Inferior parietal cortex (tissue), 1 donor: ENCODE measurements around the gene SERP1.

Experiments
- DNase-seq: peaks from one replicate; pipeline ENCODE4 v3.0.0-alpha.2; 2016; ENCODE audit errors: extremely low spot score

Gene SERP1

DNA sequence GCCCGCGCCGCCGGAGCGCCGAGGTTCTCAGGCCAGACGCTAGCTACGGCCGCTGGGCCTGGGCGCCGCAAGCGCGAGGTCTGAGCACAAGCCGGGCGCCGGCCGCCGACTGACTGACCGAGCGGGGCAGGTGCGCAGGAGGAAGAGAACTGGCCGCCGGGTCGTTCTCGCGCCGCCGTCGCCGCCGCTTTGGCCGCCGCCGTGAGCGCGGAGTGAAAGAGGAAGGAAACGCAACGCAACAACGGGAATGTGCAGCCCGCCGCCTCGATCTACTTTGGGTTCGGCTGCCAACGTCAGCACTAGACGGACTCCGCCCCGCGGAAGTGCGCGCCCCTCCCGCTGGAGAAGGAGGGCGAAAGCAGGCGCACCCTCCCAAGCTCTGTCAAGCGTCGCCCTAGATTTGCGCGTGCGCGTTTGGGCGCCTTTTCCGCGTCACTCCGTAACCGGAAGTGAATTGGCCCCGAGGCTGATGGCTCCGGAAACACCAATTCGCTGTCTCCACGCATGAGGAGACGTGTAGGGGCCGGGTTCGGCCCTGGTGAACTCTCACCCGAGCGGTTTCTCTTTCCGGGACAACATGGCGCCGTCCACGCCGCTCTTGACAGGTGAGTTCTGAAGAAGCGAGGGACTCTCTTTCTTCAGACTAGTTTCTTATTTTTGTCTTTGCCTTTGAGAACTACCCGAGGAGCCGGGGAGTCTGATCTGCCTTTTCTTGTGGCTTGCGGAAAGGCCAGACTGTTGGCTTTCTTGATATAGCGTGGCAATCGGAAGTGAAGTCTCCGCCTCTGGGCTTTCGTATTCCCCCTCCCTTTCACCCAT lies at the start of gene SERP1, which contains the start of gene EIF2A:
Gene SERP1 (minus strand): TSS at position 271 of the 819 bp plus-strand sequence. CDS start 361 bp downstream, outside the sequence.
Gene EIF2A (plus strand): TSS at position 562 of the 819 bp plus-strand sequence. CDS start 16 bp downstream, at position 578.
- peak; percentile 100 for DNase-seq

DNA sequence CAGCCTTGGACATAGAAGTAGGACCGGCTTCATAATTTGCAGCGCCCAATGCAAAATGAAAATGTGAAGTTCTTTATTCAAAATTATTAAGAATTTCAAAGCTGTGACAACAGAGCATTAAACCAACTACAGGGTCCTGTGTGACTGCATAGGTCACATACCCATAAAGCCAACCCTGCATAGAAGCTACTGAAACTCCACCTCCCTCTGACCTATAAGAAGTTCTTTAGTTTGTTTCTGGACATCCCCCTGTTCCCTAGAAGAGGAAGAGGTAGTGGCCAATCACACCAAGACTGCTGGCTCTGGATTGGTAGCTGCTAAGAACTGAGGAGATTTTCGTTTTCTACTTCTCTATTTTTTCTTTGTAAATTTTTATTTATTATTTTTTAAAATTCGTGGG lies 47.9 kb upstream of the SERP1 start:
- DNase-seq, result no peak

DNA sequence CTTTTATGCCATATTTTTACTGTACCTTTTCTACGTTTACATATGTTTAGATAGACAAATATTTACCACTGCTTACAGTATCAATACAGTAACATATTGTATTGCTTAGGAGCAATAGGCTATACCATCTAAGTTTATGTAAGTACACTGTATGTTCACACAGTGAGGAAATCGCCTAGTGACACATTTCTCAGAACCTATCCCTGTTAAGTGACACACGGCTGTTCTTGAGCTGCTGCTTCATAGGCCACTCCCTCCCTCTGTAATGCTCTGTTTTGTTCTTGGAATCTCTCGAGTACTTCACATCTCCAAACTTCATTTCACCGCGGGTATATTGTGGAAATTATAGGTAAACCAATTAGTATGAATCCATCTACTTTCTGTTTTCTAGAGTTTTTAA lies 43.5 kb upstream of the SERP1 start:
- no peak for DNase-seq

DNA sequence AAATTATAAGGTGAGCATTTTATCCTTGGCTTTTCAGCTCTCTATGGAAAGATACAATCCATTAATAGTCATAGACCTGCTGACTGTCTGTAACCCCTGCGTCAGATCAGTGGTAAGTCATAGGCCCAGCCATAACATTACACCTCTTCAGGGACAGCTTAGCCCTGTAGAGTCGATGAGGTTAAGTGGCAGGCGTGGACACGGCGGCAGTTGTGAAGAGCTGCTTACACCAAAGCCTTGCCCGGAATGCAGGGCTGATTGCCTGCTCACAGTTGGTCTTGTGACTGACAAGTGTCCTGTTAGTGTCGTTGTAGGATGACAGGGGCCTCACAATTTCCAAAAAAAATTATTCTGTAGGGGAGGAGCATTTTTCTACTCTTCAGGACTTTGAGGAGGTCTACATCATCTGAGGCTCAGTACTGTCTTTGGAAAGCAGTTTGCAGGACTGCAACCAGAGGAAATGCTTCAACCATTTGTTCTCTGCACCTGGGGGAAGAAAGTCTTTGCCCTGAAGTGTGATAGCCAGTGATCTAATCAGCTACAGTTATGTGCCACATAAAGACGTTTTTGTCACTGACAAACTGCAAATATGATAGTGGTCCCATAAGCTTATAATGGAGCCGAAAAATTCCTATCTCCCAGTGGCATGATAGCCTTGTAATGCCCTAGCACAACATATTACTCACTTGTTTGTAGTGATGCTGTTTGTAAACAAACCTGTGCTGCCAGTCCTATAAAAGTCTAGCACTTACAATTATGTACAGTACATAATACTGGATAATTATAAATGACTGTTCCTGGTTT lies 41.9 kb upstream of the SERP1 start:
- no peak for DNase-seq

DNA sequence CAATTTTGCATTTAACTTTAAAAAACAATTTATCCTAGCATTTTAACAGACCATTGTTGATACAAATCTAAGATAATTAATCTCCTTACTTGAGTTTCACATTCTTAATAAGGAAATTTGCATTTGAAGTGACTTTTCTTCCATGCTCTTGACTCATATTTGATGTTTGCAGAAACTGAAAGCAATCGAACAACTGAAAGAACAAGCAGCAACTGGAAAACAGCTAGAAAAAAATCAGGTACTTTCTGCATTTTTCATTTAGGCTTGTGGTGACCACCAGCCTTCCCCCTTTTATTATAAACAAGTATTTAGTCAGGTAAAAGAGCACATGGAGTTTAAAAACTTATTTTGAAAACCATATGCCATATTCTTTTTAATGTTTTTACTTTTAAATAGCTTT lies 36.7 kb upstream of the SERP1 start:
- no peak for DNase-seq

DNA sequence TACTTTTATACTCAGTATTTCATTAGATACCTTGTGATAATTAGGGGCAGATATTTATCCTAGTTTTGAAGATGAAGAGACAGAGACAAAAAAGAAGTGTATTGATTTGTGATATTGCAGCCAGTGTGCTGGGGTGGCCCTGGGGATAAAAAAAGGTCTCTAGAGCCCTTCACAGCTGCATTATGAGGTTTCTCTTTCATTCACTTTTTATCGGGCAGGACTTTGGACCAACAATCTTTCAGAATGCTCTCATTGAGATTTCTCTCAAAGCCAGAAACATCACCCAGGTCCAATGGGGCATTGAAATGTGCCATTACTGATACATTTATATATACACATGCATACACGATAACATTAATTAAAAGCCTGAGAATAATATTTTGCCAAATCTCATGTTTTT lies 36.3 kb upstream of the SERP1 start:
- no peak for DNase-seq

DNA sequence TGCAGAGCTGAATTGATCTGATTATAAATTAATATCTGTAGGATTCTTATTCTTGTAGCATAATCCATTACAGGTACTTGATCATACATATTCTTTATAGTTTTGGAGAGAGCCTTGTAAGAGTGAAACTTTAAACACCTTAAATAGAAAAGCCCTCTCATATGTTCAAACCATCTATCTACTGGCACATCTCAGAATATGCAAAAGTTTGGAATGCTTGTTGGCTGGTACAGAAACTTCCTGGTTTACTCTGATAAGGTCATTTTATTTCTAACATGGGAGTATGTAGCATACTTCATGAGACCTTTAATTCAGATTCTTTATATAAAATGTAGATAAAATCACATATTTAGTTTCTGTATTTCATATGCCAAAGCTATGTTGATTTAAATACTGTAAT lies 34.9 kb upstream of the SERP1 start:
- DNase-seq, result no peak

DNA sequence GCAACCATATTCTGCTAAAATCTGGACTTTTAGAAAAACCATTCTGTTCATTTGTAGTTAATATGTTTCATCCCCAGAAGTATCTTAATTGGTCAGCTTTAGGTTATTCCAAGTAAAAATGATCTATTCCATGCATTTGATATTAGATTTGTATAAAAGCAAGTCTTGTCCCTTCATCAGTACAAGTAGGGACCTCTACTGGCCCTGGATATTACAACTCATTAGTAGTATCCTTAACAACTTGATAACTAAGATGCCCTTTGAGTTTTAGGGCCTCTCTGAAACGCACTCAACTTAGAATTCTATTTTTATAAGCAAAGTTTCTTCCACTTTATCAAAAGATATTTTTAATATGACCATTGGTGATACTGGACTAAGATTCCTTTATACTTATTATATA lies 31.6 kb upstream of the SERP1 start:
- DNase-seq, result no peak

DNA sequence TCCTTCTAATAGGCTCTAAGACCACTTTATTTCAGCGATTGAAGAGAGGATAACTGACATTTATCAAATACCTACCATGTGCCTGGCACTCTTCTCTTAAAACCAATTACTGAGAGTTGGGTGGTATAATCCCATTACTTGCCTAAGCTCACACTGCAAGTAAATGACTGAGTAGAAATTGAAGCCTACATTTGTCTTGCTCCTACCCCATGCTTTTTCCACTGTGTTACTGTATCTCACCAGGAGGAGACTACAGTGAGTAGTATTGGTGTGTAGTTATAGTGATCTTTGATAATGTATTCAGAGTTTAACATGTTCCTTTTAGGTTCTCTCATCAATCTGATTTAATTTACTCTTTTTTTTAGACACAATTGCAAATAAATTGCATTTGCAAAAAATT lies 21.0 kb upstream of the SERP1 start:
- no peak for DNase-seq

DNA sequence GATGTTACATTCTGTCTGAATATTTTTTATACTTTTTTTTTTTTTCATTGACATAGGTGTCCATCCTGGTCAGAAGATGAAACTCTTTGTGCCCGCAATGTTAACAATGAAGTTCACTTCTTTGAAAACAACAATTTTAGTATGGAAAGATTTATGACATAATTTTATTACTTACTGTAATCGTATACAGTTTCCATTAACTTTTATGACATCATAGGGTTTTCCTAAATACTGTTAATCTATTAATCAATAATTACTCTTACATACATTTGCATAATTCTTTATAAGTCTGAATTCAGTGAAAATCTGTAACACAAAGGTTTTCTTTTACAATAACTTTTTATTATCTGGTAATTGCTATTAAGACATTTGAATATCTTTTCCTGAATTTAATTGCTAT lies 17.9 kb upstream of the SERP1 start:
- no peak for DNase-seq

DNA sequence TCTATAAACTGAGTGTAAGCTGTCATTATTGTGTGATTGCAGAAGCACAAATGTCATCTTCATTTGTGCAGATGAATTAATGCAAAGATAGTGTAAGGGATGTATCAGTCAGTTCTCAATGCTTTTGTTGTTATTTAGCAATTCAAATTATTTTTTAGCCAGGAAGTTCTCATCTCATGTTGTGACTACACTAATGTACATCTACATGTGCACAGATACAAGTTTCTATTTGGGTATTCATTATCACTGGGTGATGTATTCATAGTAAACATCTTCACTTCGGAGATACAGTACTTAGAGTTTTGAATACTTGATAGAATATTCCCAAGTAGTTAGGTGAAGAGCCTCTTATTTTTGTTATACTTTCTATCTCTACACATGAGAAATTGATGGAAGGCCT lies 11.4 kb upstream of the SERP1 start:
- DNase-seq, result no peak

DNA sequence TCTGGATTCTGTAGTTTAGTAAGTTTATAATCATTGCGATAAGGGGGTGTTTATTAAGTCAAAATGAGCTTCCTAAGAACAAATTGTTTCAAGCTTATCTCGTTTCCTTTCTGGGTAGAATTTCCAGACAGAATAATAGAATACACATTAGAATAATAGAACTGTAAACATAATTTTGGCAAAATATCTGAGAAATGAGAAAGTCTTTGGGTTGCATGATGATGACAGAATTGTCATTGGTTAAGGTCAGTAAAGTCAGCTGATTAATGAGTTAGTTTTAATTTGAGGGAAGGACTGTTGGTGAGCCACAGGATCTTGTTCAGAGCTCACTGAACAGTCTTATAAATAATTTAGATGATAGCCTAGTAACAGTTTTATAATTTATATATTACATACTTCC lies 10.5 kb upstream of the SERP1 start:
- DNase-seq, result no peak

DNA sequence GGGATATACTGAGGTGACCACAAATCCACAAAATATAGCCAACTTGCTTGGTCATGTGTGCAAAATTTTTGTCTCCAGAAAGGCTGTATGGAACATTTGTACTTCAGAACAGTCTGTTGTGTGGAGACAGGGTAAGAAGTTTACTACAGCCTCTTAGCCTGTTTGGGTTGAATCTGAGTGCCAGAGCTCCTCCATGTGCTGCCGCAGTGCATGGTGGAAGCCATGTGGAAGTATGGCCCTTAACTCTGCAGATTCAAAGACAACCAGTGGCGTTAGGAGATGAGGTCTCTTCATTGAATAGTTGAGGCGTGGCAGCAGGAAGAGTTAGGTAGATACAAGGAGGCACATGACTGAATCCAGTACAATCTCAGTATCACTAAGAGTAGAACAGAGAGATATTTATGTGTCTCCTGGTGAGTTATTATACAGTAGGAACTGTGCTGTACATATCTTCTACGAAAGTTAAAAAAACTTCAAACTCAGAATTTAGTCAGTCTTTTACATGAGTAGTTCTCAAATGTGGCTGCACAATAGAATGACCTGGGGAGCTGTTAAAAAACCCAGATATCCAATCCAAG lies 9.7 kb upstream of the SERP1 start:
- DNase-seq, result no peak

DNA sequence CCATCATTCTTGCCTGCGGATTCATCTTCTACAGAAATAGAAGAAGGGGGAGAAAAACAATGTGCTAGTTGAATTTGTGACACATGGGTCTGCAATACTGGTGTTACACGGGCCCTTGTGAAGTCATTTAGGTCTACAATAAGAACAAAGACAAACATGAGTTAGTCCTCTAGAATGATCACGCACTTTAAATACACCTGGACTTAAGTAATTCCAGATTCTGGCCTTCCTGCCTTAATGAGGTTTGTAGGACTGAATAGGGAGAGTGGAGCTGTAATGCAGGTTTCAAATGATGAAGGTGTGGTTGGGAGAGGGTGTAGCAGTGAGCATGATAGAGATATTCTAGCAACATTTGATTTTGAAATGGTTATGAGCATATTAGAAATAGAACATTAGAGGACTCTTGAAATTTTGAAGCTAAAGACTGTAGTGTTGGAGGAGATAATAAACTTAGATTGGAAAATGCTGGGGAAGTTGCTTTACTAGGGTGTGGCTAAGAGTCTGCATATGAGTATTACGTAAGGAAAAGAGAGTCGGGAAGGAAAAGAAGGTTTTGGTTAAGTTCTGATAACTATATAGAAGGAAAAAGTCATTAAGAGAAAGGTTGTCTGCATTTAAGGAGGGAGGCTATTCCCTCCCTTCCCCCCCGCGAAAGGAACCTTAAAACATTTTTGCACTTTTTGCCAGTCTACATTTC lies 897 bp upstream of the SERP1 start:
- no peak for DNase-seq

DNA sequence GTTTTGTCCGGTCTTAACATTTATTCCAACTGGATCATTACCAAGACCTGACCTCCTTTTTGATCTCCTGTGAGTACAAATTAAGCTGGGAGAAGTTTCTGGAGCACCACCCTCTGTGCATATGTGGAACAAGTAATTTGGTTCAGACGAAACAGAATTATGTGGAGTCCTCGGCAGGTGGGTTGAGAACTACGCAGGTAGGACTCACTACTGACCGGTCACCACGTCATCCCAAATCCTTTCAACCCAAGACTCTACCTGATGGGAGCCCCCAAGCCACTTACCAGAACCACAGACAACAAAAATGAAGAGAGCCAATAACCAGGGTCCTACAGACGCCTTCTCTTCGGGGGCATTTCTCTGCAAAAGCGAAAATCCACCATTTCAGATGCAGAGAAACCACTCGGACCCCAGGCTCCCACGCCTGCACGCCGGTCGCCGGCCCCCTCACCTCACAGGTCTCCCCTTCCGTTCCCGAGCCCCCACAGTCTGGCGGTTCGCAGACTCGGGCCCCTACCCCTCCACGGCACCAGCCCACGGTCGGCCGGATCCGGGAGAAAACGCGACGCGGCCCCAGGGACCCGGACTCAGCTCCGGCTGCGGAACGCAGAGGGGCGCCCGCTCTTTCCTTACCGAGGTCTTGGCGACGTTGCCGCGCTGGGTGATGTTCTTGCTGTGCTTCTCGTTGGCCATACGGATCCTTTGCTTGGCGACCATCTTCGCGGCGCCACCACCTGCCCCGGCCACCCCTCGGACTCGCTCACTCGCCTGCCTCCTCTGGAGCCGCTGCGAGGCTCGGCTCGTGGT lies 674 bp downstream of the SERP1 start:
- DNase-seq, result peak; percentile 44

DNA sequence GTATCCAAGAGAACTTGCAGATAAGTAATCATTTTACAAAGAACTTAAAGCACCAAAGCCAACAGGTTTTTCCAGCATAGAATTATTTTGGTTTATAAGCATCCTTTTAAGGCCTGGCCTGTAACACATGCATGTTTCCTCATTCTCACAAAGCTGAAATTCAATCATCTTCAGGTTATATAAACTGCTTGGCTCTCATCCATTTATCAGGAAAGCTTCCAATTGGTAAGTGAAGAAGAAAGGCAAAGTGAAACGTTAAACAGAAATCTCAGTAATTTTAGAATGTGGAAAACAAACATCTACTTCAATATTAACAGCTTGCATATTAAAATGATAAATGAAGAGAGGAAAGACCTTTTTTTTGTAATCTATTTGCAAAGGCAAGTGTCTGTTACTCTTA lies 1.6 kb downstream of the SERP1 start:
- DNase-seq, result peak; percentile 52

DNA sequence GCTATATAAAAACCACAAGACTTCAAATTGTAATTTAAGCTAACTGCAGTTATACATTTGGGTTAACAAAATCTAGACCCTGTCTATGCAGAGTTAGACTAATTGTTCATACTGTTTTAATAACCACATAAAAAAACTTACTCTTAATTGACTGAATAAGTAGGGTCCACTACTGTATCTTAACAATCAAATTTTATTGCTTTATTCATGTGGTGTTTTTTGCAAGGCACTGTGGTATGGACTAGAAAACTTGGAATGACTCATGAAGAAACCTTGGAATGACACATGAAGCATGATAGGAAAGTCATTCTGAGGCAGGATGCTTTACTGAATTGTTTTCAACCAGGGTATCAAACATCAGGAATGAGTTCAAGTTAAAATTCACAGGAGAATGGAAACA lies 2.3 kb downstream of the SERP1 start:
- DNase-seq, result no peak

DNA sequence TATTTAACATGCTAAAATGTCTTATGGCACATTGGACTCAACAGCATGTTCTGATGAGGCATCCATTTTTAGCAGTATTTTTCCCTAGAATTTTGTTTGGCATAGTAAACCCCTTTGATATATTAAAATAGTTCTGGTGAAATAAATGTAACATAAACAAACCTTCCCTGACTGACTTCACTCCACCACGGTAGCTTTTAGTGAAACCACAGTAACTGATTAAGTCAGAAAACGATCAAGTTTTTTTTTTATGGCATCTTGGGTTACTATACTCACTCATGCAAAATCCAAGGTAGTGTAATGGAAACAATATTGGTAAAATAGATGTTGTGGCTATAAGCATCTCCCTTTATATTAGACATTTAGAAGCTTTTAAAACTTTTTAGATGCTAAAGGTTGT lies 2.8 kb downstream of the SERP1 start:
- DNase-seq, result no peak

DNA sequence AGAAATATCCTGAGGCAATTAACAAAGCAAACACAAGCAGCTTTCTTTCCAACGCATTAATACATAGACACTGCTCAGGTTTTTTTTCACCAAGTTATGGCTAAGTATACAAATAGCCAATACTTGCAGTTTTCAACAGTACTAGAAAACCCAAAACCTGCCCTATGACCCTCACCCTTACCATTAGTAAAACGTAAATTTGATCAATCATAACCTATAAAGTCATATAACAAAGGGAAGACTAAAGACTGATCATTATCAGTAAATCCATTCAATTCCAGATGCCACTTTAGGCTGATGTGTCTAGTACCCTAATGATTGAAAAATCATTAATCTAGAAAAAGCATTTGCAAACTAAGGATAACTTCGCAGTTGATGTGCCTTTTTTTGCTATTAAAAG lies 3.2 kb downstream of the SERP1 start:
- DNase-seq, result no peak

DNA sequence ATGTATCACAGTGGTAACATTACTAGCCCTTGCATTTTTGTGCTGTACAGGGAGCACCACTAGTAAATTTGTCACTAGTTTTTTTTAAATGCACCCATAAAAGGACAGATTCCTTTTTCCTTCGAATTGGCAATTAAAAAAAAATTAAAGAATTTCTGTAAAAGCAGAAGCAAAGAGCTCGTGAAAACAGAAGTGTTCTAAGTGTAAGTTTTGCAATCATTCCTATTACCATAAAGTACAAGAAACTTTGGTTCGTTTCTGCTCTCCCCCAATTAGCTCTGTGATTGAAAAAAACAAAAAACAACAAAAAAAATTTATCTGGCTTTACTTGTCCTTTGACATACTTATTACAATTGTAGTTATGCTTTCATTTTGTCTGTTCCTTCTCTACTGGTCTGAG lies 5.3 kb downstream of the SERP1 start:
- DNase-seq, result no peak

DNA sequence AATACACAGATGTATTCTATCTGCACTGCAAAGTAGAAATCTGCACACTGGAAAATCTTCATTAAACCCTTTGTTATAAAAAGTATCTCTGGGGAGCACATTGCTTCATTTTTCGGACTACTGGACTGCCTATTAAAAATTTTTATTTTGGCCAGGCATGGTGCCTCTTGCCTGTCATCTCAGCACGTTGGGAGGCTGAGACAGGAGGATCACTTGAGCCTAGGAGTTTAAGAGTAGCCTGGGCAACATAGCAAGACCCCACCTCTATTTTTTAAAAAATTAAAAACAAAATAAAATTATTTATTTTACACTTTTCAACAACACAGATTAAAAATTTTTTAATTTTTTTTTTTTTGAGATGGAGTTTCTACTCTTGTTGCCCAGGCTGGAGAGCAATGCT lies 6.0 kb downstream of the SERP1 start:
- DNase-seq, result no peak
